ENCODE results near the gene CYP4A22. TPM values are rescaled to one million over a fixed set of nuclear protein-coding genes. Genes with fewer than 3 reads are reported as not detected.

CYP4A22 gene
- total RNA-seq, 2 donors from 2014 or later, result not detected

DNA sequence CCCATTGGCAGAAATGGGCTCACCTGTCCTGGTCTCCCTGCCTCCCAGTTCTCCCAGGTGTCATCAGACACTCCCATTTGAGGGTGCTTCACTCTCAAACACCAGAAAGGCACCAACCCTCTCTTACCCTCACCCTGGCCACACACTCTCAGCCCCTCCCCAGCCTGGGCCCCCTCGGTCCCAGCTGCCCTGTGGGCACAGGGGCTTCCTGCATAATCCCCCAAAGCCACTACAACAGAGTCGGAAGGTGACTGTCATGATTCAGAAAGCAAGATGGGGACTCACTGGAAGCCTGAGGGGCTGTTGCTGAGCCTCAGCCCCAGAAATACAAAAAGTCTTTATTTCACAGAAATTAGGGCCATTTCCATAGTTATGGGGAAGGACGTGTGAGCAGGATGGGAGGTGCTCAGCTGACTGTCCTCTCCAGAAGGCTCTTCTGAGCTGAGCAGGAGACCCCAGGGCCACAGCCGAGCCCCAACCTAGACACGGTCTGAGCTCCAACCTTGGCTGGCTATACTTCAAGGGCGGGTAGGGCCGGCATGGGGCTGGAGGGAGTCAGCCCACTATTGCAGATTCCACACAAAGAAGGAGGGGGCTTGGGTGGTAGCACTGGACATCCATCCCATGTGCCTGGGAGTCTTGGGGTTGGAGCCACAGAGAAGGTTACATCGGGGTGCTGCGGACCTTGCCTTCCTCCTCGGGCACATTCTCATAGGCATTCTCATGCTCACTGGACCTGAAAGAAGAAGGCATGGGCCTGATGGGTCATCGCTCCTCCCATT lies 46.3 kb downstream of the CYP4A22 start:
- no peak overlapping the region for H3K27ac ChIP-seq
- intact Hi-C loops (cut with DNase I), result loop anchor here (10.0 kb wide), 2 partner anchors 241 to 541 kb away; no protein-coding TSS in a partner anchor

DNA sequence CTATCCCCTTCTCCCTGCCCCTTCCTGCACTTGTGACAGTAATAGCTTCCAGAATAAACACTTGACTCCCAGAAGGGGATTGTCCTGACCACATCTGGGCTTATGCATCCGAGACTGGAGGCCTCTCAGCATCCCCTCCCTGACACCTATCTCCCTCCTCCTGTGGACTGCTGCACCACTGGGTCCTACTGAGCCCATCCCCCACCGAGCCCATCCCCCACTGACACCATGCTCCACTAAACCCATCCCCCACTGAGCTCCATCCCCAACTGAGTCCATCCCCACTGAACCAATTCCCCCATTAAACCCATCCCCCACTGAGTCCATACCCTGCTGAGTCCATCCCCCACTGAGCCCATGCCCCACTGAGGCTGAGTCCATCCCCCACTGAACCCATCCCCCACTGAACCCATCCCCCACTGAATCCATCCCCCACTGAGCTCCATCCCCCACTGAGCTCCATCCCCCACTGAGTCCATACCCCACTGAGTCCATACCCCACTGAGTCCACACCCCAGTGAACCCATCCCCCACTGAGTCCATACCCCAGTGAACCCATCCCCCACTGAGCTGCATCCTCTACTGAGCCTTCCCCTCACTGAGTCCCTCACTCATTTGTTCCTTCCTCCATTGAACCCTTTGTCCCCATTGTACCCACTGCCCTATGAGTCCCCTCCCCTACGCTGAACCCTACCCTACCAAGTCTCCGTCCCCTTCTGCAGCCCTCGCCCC lies 47.0 kb downstream of the CYP4A22 start:
- TF ChIP-seq, protein P1, sequence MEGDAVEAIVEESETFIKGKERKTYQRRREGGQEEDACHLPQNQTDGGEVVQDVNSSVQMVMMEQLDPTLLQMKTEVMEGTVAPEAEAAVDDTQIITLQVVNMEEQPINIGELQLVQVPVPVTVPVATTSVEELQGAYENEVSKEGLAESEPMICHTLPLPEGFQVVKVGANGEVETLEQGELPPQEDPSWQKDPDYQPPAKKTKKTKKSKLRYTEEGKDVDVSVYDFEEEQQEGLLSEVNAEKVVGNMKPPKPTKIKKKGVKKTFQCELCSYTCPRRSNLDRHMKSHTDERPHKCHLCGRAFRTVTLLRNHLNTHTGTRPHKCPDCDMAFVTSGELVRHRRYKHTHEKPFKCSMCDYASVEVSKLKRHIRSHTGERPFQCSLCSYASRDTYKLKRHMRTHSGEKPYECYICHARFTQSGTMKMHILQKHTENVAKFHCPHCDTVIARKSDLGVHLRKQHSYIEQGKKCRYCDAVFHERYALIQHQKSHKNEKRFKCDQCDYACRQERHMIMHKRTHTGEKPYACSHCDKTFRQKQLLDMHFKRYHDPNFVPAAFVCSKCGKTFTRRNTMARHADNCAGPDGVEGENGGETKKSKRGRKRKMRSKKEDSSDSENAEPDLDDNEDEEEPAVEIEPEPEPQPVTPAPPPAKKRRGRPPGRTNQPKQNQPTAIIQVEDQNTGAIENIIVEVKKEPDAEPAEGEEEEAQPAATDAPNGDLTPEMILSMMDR (IDR thresholded peaks at IDR 0.05), result no peak
- no peak for TF ChIP-seq POLR2A (IDR thresholded peaks at IDR 0.05)
- Histone ChIP-seq H3K4me3 (no peak overlapping the region), H3K36me3 (replicated peaks in 1 of 2; ENCODE audit: insufficient read depth in 1 of 2, low read depth in 2 of 2) (no peaks in the 10 kb centered on the region), H3K27ac (no peak overlapping the region), H3K27me3 (no peaks in the 10 kb centered on the region), H3K4me1 (peaks cover 21% of the 10 kb centered on the region), H3K9me3 (no peaks in the 10 kb centered on the region)
- 81 to 83% methylated on average over 5 of the region's 5 CpGs for WGBS, 2 donors
- ATAC-seq, result no peak
- DNase-seq, result no peak
- intact Hi-C loops (cut with DNase I), result loop anchor here (10.0 kb wide), 2 partner anchors 241 to 541 kb away; no protein-coding TSS in a partner anchor

More for the DNA sequence above, 46.3 kb downstream of the CYP4A22 start:
- TF ChIP-seq, protein P1 (IDR thresholded peaks at IDR 0.05), result no peak
- TF ChIP-seq POLR2A (IDR thresholded peaks at IDR 0.05), result no peak
- 74 to 81% methylated on average over 7 to 11 of the region's 11 CpGs for WGBS, 2 donors
- Histone ChIP-seq H3K4me1 (peaks cover 14% of the 10 kb centered on the region), H3K9me3 (no peaks in the 10 kb centered on the region), H3K27me3 (no peaks in the 10 kb centered on the region), H3K4me3 (no peak overlapping the region), H3K36me3 (replicated peaks in 1 of 2; ENCODE audit: insufficient read depth in 1 of 2, low read depth in 2 of 2) (no peaks in the 10 kb centered on the region)
- DNase-seq, result no peak
- no peak for ATAC-seq

DNA sequence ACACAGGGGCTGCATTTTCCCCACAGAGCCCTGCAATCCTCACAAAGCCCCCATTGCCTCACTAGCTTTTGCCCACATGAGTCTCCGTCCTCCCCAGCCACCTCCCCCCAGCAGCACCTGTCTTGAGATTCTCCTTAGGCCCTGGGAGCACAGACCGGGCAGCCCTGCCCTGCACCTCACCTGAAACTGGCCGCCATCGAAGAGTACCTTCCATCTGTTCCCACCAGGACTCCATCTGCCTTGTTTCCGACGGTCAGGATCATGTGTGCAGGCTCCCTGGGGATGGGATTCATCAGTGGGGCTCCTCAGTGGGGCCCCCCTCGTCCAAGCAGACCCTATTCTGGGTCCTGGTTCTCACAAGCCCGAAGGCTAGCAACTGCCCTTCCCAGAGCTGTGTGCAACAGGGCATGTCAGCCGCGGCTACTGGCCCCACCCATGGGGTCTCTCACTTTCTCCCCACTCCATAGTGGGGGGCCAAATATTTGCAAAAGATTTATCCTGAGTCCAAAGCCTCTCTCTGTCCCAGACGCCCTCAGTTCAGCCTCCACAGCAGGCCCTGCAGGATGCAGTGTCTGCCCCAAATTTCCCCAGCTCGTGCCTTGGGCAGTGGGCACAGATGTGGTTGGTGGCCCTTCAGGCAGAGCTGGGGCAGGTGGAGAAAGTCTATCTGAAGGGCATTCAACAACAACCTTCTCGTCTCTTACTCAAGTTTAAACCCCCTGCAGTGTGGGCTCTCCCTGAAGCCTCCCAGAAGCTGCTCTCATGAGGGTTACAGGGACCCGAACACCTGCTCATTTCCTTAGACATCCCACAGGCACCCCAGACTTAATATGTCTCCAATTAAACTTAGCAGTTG lies 47.8 kb downstream of the CYP4A22 start:
- WGBS, 2 donors, result 83 to 91% methylated on average over 10 to 14 of the region's 14 CpGs
- TF ChIP-seq, protein P1 (IDR thresholded peaks at IDR 0.05), result no peak
- no peak for TF ChIP-seq POLR2A (IDR thresholded peaks at IDR 0.05)
- peaks cover 21% of the 10 kb centered on the region for H3K4me1 ChIP-seq
- no peaks in the 10 kb centered on the region for H3K36me3 ChIP-seq (replicated peaks in 1 of 2; ENCODE audit: insufficient read depth in 1 of 2, low read depth in 2 of 2)
- no peaks in the 10 kb centered on the region for H3K9me3 ChIP-seq
- intact Hi-C loops (cut with DNase I), result loop anchor here (10.0 kb wide), 2 partner anchors 240 to 540 kb away; no protein-coding TSS in a partner anchor
- H3K4me3 ChIP-seq, result no peak overlapping the region
- no peak overlapping the region for H3K27ac ChIP-seq
- no peaks in the 10 kb centered on the region for H3K27me3 ChIP-seq
- DNase-seq (no peak), ATAC-seq (no peak)

DNA sequence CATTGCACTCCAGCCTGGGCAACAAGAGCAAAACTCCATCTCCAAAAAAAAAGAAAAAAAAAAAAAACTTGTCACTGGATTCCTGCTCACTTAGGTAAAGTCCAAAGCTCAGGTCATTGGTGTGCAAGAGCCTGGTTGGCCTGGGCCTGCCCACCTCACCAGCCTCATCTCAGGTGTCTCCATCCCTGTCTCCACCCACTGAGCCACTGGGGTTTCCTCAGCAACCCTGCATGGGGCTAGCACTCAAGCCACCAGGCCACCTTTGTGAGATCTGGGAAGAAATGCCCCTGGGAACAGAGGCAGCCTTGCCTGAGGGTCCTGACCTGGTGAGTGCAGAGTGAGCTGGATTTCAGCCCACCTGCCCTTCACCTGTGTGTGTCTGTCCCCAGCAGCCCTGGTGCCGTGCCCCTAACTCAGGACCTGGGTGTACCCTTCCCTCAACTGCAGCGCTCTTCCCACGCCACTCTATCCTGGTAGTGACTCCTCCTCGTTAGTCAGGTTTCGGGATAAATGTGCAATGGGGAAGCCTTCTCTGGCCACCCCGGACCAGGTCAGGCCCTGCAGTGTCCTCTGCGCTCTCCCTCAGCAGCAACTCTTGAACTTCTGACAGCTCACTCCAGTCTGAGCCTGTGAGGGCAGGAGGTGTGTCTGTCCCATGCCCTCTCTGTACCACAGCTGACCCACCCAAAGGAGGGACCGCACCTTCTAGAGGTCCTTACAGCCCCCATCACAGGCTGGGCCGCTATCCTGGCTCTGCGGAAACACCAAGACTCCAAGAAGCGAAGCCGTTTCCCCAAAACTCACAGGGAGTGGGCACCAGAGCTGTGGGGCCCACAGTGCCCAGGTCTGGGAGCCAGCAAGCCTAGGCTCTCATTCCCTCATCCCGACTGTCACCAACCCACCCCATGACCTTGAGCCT lies 49.3 kb downstream of the CYP4A22 start:
- H3K36me3 ChIP-seq (replicated peaks in 1 of 2; ENCODE audit: insufficient read depth in 1 of 2, low read depth in 2 of 2), result no peaks in the 10 kb centered on the region
- H3K9me3 ChIP-seq, result no peaks in the 10 kb centered on the region
- H3K4me1 ChIP-seq, result peaks cover 28% of the 10 kb centered on the region
- ATAC-seq (no peak), DNase-seq (no peak)
- TF ChIP-seq, protein P1 (IDR thresholded peaks at IDR 0.05), result no peak
- no peak for TF ChIP-seq POLR2A (IDR thresholded peaks at IDR 0.05)
- H3K4me3 ChIP-seq, result no peak overlapping the region
- intact Hi-C loops (cut with DNase I), result loop anchor here (10.0 kb wide), 2 partner anchors 238 to 538 kb away; no protein-coding TSS in a partner anchor
- no peaks in the 10 kb centered on the region for H3K27me3 ChIP-seq
- 93 to 96% methylated on average over 7 to 13 of the region's 13 CpGs for WGBS, 2 donors
- H3K27ac ChIP-seq, result no peak overlapping the region

All from body of pancreas (tissue), 4 donors.